Loucy (cell line): Measurements from ENCODE around the gene TACC3.

Experiments
- H2AFZ ChIP-seq: fragments of 200-600 bp; sonication (generic); 2 replicates; pipeline ENCODE4 v1.6.0; 2016; ENCODE audit warnings: antibody characterized with exemption, mild to moderate bottlenecking, low read length, moderate library complexity
- H3F3A ChIP-seq: fragments of 200-600 bp; 2 replicates; pipeline ENCODE4 v1.6.0; 2016; ENCODE audit warnings: antibody characterized with exemption, low read depth, mild to moderate bottlenecking
- H3K27me3 ChIP-seq: fragments of 200-600 bp; sonication (generic); 2 replicates; pipeline ENCODE4 v1.6.1; 2014; ENCODE audit warnings: low read length, mild to moderate bottlenecking; ENCODE audit not compliant: insufficient read depth, poor library complexity, severe bottlenecking
- H3K36me3 ChIP-seq: fragments of 200-600 bp; sonication (generic); 2 replicates; pipeline ENCODE4 v1.6.1; 2016; ENCODE audit warnings: low read length; ENCODE audit not compliant: insufficient read depth
- H3K4me1 ChIP-seq: fragments of 200-600 bp; sonication (generic); 2 replicates; pipeline ENCODE4 v1.5.1; 2014; ENCODE audit warnings: low read length, mild to moderate bottlenecking; ENCODE audit not compliant: insufficient read depth, poor library complexity, severe bottlenecking
- H3K4me2 ChIP-seq: fragments of 200-600 bp; sonication (generic); 2 replicates; pipeline ENCODE4 v1.6.0; 2014; ENCODE audit warnings: antibody characterized with exemption, low read length, low read depth, mild to moderate bottlenecking; ENCODE audit not compliant: poor library complexity, severe bottlenecking
- H3K4me3 ChIP-seq: fragments of 200-600 bp; sonication (generic); 2 replicates; pipeline ENCODE4 v1.5.1; 2014; ENCODE audit warnings: low read length, mild to moderate bottlenecking, mixed read lengths; ENCODE audit not compliant: poor library complexity, severe bottlenecking
- H3K79me2 ChIP-seq: fragments of 200-600 bp; sonication (generic); 2 replicates; pipeline ENCODE4 v1.6.1; 2014; ENCODE audit warnings: low read length; ENCODE audit not compliant: insufficient read depth
- H3K9ac ChIP-seq: fragments of 200-600 bp; sonication (generic); 2 replicates; pipeline ENCODE4 v1.6.0; 2014; ENCODE audit warnings: mild to moderate bottlenecking, low read depth, low read length, moderate library complexity; ENCODE audit not compliant: poor library complexity, severe bottlenecking
- H3K9me2 ChIP-seq: fragments of 200-600 bp; sonication (generic); replicated peaks from 2 replicates; pipeline ENCODE4 v1.6.1; 2016; ENCODE audit warnings: low read depth, low read length, mixed read lengths
- H3K9me3 ChIP-seq: fragments of 200-600 bp; sonication (generic); 2 replicates; pipeline ENCODE4 v1.6.1; 2014; ENCODE audit warnings: mild to moderate bottlenecking, antibody characterized with exemption, low read length, low read depth; ENCODE audit not compliant: insufficient read depth
- H4K20me1 ChIP-seq: fragments of 200-600 bp; sonication (generic); 2 replicates; pipeline ENCODE4 v1.6.0; 2014; ENCODE audit warnings: antibody characterized with exemption, low read length, mild to moderate bottlenecking; ENCODE audit not compliant: insufficient read depth, poor library complexity, severe bottlenecking
- EZH2phosphoT487 ChIP-seq: fragments of 200-600 bp; IDR thresholded peaks from 2 replicates; pipeline ENCODE4 v1.6.1; 2018; ENCODE audit warnings: antibody characterized with exemption, mild to moderate bottlenecking, moderate library complexity, borderline replicate concordance
- TF ChIP-seq, protein P1 (sequence below): fragments of 200-600 bp; sonication (generic); conservative IDR thresholded peaks from 2 replicates; pipeline ENCODE4 v1.5.1; 2014; ENCODE audit warnings: mild to moderate bottlenecking, antibody characterized with exemption, low read length

TACC3 gene

DNA sequence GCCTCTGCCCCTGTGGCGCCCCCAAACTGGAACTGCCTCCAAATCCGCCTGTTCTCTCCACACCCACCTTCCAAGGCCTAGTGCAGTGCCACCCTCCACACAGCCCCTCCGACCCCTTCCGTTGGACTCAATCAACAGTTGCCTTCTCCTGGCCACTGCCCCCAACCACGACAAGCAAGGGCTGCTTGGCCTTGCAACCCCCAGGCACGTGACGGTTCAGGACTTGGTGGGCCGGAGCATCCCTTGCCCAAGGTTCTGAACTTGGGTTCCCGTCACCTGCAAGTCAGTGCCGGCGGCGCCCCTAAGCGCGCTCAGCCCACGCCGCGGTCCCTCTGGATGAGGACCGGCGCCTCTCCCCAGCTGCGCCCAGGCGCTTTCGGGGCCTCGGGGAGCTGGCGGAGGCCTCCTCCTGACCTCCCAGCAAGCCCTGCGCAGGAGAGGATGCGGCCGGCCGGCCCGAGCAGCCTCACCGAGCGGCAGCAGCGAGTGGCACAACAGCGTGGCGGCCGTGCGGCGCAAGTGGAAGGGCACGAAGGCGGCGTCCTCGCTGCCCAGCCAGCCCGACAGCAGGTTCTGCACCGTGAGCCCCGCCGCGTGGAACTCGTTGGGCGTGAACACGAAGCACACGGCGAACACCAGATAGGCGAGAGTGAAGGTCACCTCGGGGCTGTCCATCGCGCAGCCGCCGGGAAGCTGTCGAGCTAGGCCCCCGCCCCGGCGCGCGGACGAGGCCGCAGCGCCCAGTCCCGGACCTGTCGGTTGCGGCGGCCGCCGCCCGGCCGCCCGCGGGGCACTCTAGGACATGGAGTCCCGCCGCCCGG lies 948 bp upstream of the TACC3 start:
- Histone ChIP-seq H3K4me3 (peak overlapping the region; percentile 91), H3F3A (no peaks in the 10 kb centered on the region), H4K20me1 (peaks cover 58% of the 10 kb centered on the region), H3K9ac (peak overlapping the region; percentile 84), H3K79me2 (peaks cover 93% of the 10 kb centered on the region), H3K9me3 (no peaks in the 10 kb centered on the region), H3K4me1 (peaks cover 24% of the 10 kb centered on the region), H3K36me3 (peaks cover 18% of the 10 kb centered on the region; the same call in 1 of the 2 replicates), H3K27me3 (no peaks in the 10 kb centered on the region), H3K4me2 (peak overlapping the region; percentile 97), H2AFZ (peak overlapping the region; percentile 62), H3K9me2 (no peaks in the 10 kb centered on the region)
- TF ChIP-seq, protein P1, sequence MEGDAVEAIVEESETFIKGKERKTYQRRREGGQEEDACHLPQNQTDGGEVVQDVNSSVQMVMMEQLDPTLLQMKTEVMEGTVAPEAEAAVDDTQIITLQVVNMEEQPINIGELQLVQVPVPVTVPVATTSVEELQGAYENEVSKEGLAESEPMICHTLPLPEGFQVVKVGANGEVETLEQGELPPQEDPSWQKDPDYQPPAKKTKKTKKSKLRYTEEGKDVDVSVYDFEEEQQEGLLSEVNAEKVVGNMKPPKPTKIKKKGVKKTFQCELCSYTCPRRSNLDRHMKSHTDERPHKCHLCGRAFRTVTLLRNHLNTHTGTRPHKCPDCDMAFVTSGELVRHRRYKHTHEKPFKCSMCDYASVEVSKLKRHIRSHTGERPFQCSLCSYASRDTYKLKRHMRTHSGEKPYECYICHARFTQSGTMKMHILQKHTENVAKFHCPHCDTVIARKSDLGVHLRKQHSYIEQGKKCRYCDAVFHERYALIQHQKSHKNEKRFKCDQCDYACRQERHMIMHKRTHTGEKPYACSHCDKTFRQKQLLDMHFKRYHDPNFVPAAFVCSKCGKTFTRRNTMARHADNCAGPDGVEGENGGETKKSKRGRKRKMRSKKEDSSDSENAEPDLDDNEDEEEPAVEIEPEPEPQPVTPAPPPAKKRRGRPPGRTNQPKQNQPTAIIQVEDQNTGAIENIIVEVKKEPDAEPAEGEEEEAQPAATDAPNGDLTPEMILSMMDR, result no peak
- TF ChIP-seq EZH2phosphoT487, result no peak

DNA sequence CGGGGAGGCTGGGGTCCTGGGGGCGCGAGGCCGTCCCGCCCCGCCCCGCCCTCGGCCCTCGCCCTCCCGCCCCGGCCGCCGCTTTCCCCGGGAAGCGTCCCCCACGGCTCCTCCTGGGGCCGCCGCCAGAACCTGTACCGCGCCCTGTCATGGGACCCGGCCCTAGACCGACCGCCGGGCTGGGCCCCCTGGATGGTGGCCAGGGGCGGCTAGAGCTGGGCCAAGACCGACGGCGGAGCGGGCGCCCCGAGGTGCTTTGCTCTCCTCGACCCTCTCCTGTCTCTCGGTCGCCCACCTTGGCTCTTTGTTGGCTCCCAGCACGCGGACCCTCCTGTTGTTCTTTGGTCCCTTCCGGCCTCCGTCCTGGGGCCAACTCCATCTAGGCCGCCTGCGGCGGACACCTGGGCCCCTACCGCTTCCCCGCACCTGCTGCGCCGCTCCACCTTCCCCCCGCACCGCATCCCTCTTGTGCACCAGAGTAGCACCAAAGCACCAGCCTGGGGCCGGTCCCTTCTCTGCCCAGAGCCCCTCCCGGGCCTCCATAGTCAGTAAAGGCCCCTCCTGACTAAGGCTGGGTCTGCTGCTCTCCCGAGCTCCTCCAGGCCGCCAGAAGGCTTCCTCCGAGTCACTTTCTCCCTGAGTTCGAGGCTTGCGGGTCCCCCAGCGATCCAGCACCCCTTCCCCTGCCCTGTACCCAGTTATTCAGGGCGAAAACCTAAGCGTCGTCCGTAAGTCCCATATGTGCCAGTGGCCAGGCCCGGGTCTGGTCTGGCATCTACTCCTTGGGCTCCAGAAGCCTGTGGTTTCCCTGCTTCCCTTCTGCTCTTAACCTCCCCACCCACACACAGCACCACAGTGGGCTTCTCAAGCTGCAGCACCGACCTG lies 587 bp downstream of the TACC3 start:
- H3K4me1 ChIP-seq, result peaks cover 24% of the 10 kb centered on the region
- H3K79me2 ChIP-seq, result peaks cover 93% of the 10 kb centered on the region
- TF ChIP-seq EZH2phosphoT487, result no peak
- TF ChIP-seq, protein P1, result no peak
- no peaks in the 10 kb centered on the region for H3K9me3 ChIP-seq
- peak overlapping the region; percentile 88 for H3K4me2 ChIP-seq
- peaks cover 55% of the 10 kb centered on the region for H4K20me1 ChIP-seq
- peaks cover 31% of the 10 kb centered on the region; the same call in 1 of the 2 replicates for H3K36me3 ChIP-seq
- no peaks in the 10 kb centered on the region for H3F3A ChIP-seq
- no peaks in the 10 kb centered on the region for H3K9me2 ChIP-seq
- peak overlapping the region; percentile 47; the same call in 1 of the 2 replicates for H2AFZ ChIP-seq
- peak overlapping the region; percentile 99 for H3K4me3 ChIP-seq
- no peaks in the 10 kb centered on the region for H3K27me3 ChIP-seq
- peak overlapping the region; percentile 97 for H3K9ac ChIP-seq

DNA sequence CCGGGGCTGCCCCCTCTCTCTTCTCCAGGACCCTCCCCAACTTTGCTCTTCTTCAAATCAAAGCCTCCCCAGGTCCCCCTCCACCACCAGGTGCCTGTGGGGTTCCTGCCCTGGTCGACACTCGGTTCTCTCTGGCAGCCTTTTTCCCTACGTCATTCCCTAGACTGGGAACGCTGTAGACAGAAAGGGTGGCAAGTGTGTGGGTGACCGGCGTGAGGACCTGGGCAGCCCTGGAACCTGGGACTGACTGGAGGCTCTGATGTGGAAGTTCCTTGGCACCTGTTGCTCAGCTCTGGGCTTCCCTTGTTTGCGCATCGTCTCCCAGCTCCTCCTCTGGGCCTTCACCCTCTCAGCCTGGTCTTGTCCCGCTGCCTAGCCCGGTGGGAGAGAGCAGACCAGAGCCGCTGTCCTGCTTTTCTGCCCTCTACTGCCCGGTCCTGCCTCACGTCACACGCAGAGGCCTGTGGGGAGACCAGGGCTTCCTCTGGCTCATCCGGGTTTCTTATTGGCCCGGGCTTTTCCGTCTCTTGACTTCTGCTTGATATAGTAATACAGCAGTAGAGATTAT lies 1.3 kb downstream of the TACC3 start:
- Histone ChIP-seq H3K9ac (peak overlapping the region; percentile 97), H3K4me1 (peaks cover 24% of the 10 kb centered on the region), H3K4me2 (peak overlapping the region; percentile 88), H3K4me3 (peak overlapping the region; percentile 99), H3F3A (no peaks in the 10 kb centered on the region), H3K9me2 (no peaks in the 10 kb centered on the region), H3K79me2 (peaks cover 93% of the 10 kb centered on the region), H3K27me3 (no peaks in the 10 kb centered on the region), H4K20me1 (peaks cover 59% of the 10 kb centered on the region), H2AFZ (no peak overlapping the region), H3K9me3 (no peaks in the 10 kb centered on the region), H3K36me3 (peaks cover 38% of the 10 kb centered on the region; the same call in 1 of the 2 replicates)
- TF ChIP-seq, protein P1, result no peak
- no peak for TF ChIP-seq EZH2phosphoT487
